ENCODE results near the gene INSR. TPM values are rescaled to one million over a fixed set of nuclear protein-coding genes. Genes with fewer than 3 reads are reported as not detected.

The INSR gene
- total and polyA plus RNA-seq, 2 of the 8 experiments (the other 6 are each of a cell fraction or from before 2014, with no cell fraction given) = 13.1 to 48.7 TPM

- no peak for TF ChIP-seq ATF3 (IDR thresholded peaks at IDR 0.05; ENCODE audit: insufficient read depth, low read depth, low read length)
- TF ChIP-seq RXRA (IDR thresholded peaks at IDR 0.05; ENCODE audit: insufficient read depth, low read depth, low read length) = no peak
Observed at GRCh38 chr19:7292352-7292949, 1.8 kb downstream of the INSR start (continued).

All from H1 (cell line).